Activated naive CD8-positive, alpha-beta T cell treated with anti-CD3 and anti-CD28 coated beads, Interleukin-2, amount 10 ng/mL, durations not matched to agents 7 days and 5 days (primary cell): ENCODE measurements around the gene TXNRD2. TPM values are rescaled to one million over a fixed set of nuclear protein-coding genes. Genes with fewer than 3 reads are reported as not detected.

Experiments used
- ATAC-seq: fragments of 150-1000 bp; cut with Tn5 transposase; one replicate; pipeline ENCODE4 v1.10.0; 2021; ENCODE audit warnings: low read depth, moderate library complexity
- POLR2A ChIA-PET: fragments of 350-600 bp; sonication (Branson Sonifier 250); formaldehyde crosslinking; loops from one replicate; lab custom pipeline; 2021; ENCODE audit warnings: antibody characterized with exemption; lab: Charles Lee
- DNase-seq: peaks from one replicate; pipeline ENCODE4 v3.0.0; 2021
- H3K27ac Mint-ChIP-seq: one replicate; pipeline ENCODE4 v1.8.0; 2022; ENCODE audit warnings: mild to moderate bottlenecking, mixed read lengths
- H3K27me3 Mint-ChIP-seq: one replicate; pipeline ENCODE4 v1.8.0; 2022; ENCODE audit warnings: mild to moderate bottlenecking, moderate library complexity, mixed read lengths
- H3K36me3 Mint-ChIP-seq: one replicate; pipeline ENCODE4 v1.8.0; 2021; ENCODE audit warnings: mild to moderate bottlenecking, mixed read lengths
- H3K4me1 Mint-ChIP-seq: one replicate; pipeline ENCODE4 v1.8.0; 2021; ENCODE audit warnings: mixed read lengths
- H3K4me3 Mint-ChIP-seq: one replicate; pipeline ENCODE4 v1.8.0; 2022; ENCODE audit warnings: mild to moderate bottlenecking, moderate library complexity, mixed read lengths
- H3K9me3 Mint-ChIP-seq: one replicate; pipeline ENCODE4 v1.8.0; 2021; ENCODE audit warnings: mixed read lengths
- total RNA-seq, 2 experiments: library from RNA; stranded (reverse); gene quantifications; one replicate each; pipeline ENCODE4 v1.2.3, GENCODE V29; 2021

TXNRD2 gene
- total RNA-seq, 2 experiments from 2014 or later = 20.7 to 20.8 TPM

GRCh38 chr22:19903031-19903430, 38.6 kb downstream of the TXNRD2 start:
- no peak overlapping the region for H3K27ac Mint-ChIP-seq
- POLR2A ChIA-PET = no interaction called here
- no peak overlapping the region for H3K4me3 Mint-ChIP-seq
- no peak for ATAC-seq
- no peaks in the 10 kb centered on the region for H3K4me1 Mint-ChIP-seq
- no peak for DNase-seq
- H3K27me3 Mint-ChIP-seq = no peaks in the 10 kb centered on the region
- H3K36me3 Mint-ChIP-seq = no peaks in the 10 kb centered on the region
- H3K9me3 Mint-ChIP-seq = no peaks in the 10 kb centered on the region

DNA sequence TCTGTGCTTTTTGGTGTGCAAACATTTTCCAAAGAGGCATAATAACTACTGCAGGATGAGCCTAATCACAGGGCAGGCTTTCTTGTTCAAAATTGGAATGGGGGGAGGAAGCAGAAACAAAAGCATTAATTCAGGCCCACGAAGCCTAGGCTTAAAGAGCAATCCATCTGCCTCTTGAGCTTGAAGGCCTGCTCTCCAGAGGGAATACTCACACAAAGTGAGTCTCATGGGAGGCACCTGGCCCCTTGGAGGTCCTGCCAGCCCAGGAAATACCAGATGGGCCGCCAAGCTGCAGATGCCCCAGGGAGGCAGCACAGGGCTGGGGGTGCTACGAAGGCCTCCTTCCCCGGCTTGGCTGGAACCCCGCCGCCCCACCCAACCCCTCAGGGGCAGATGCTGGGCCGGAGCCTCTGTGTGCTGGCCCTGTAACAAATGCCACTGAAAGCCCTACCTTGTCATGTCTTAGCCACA, 39.3 kb downstream of the TXNRD2 start:
- no peaks in the 10 kb centered on the region for H3K27me3 Mint-ChIP-seq
- H3K4me3 Mint-ChIP-seq = no peak overlapping the region
- ATAC-seq (no peak), DNase-seq (no peak)
- POLR2A ChIA-PET = no interaction called here
- H3K4me1 Mint-ChIP-seq = peaks cover 1% of the 10 kb centered on the region
- H3K9me3 Mint-ChIP-seq = no peaks in the 10 kb centered on the region
- no peaks in the 10 kb centered on the region for H3K36me3 Mint-ChIP-seq
- no peak overlapping the region for H3K27ac Mint-ChIP-seq

- no peaks in the 10 kb centered on the region for H3K27me3 Mint-ChIP-seq
- DNase-seq (no peak), ATAC-seq (no peak)
- peaks cover 1% of the 10 kb centered on the region for H3K4me1 Mint-ChIP-seq
- H3K9me3 Mint-ChIP-seq = no peaks in the 10 kb centered on the region
- no peak overlapping the region for H3K4me3 Mint-ChIP-seq
- no peak overlapping the region for H3K27ac Mint-ChIP-seq
- POLR2A ChIA-PET = no interaction called here
- H3K36me3 Mint-ChIP-seq = no peaks in the 10 kb centered on the region
These were observed 39.9 kb downstream of the TXNRD2 start for GRCh38 chr22:19901577-19902244.

DNA sequence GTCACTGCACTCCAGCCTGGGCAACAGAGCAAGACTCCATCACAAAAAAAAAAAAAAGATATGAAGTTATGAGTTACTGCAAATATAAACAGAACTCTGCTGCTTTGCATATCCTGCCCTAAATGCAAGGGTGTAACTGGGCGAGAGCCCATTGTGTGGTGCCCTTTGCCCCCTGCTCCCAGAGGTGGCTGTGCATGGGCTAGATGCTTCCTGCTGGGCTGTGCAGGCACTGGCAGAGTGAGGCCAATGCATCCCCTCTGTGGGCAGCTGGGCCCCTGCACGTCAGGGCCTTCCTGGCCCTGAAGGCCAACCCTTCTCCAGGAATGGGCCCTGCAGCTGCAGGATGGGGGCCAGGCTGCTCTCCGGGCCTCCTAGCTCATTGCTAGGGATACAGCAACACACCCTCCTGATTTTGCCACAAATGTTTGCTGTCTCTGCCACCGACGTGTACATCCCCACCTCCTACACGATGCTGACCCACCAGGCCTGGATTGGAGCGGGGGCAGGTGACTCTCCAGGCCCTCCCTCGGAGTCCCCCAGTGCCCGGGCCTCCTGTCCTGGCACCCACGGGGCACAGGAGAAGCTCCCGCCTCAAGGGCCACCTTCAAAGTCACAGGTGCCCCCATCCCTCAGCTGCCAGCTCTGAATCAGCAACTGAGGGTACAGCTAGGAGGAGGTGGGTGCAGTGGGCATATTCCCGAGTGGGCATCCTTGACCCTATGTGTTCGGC, 40.7 kb downstream of the TXNRD2 start:
- DNase-seq (no peak), ATAC-seq (no peak)
- H3K9me3 Mint-ChIP-seq = no peaks in the 10 kb centered on the region
- H3K27ac Mint-ChIP-seq = no peak overlapping the region
- H3K4me1 Mint-ChIP-seq = peaks cover 4% of the 10 kb centered on the region
- POLR2A ChIA-PET = interaction anchor here (0.9 kb wide), 1 partner anchor 9 kb away, joined by 3 read pairs; no protein-coding TSS in a partner anchor
- no peaks in the 10 kb centered on the region for H3K36me3 Mint-ChIP-seq
- H3K4me3 Mint-ChIP-seq = no peak overlapping the region
- no peaks in the 10 kb centered on the region for H3K27me3 Mint-ChIP-seq

- Mint-ChIP-seq H3K27ac (peak overlapping the region; percentile 12), H3K4me1 (peaks cover 6% of the 10 kb centered on the region)
- POLR2A ChIA-PET = no interaction called here
These were observed 42.6 kb downstream of the TXNRD2 start for GRCh38 chr22:19898831-19899567.

GRCh38 chr22:19898145-19898544, 43.5 kb downstream of the TXNRD2 start:
- no peak for ATAC-seq

More at GRCh38 chr22:19898831-19899567, 42.6 kb downstream of the TXNRD2 start:
- Mint-ChIP-seq H3K9me3 (no peaks in the 10 kb centered on the region), H3K27me3 (no peaks in the 10 kb centered on the region), H3K4me3 (no peak overlapping the region), H3K36me3 (no peaks in the 10 kb centered on the region)
- no peak for ATAC-seq
- no peak for DNase-seq

GRCh38 chr22:19897726-19898125, 43.9 kb downstream of the TXNRD2 start:
- POLR2A ChIA-PET = interaction anchor here (0.6 kb wide), 1 partner anchor 21 kb away, joined by 4 read pairs; no protein-coding TSS in a partner anchor
- Mint-ChIP-seq H3K36me3 (no peaks in the 10 kb centered on the region), H3K4me3 (no peak overlapping the region), H3K9me3 (no peaks in the 10 kb centered on the region), H3K27me3 (no peaks in the 10 kb centered on the region), H3K27ac (no peak overlapping the region), H3K4me1 (peaks cover 9% of the 10 kb centered on the region)
- DNase-seq (no peak), ATAC-seq (no peak)

More at GRCh38 chr22:19898145-19898544, 43.5 kb downstream of the TXNRD2 start:
- Mint-ChIP-seq H3K4me3 (no peak overlapping the region), H3K36me3 (no peaks in the 10 kb centered on the region), H3K27ac (no peak overlapping the region), H3K27me3 (no peaks in the 10 kb centered on the region), H3K4me1 (peaks cover 6% of the 10 kb centered on the region), H3K9me3 (no peaks in the 10 kb centered on the region)
- DNase-seq = no peak
- POLR2A ChIA-PET = interaction anchor here (0.6 kb wide), 1 partner anchor 21 kb away, joined by 4 read pairs; no protein-coding TSS in a partner anchor

DNA sequence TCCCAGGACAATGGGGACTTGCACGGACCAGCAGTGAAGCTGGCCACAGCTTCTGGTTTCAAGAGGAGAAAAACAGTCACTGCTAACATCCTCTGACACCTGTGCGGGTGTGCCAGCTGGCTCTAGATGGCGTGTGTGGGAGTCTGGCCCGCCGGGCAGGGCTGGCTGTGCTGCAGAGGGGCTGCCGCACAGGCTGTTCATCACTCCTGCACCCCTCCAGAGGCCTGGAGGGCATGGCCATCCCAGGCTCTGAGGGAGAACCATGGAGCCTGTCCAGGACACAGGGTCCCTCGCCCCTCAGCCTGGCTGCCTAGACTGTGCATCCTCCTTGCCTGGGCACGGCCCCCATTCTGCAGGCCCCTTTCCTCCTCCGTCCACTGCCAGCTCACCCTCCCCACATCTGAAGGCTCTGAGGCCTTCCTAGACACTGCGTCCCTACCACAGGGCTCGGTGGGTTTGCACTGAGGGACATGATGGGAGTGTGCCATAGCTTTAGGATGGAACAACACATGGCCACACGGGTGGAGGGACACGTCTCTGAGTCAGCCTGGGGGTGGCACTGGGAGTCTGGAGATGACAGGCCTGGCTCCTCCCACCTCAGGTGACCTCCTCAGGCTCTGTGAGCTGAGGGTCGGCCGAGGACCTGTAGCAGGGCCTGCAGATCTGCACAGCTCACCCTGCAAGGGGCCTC, 44.8 kb downstream of the TXNRD2 start:
- Mint-ChIP-seq H3K36me3 (no peaks in the 10 kb centered on the region), H3K27ac (peak overlapping the region; percentile 38), H3K4me1 (peaks cover 17% of the 10 kb centered on the region), H3K4me3 (no peak overlapping the region), H3K27me3 (no peaks in the 10 kb centered on the region), H3K9me3 (no peaks in the 10 kb centered on the region)
- no peak for DNase-seq
- ATAC-seq = no peak
- POLR2A ChIA-PET = no interaction called here

DNA sequence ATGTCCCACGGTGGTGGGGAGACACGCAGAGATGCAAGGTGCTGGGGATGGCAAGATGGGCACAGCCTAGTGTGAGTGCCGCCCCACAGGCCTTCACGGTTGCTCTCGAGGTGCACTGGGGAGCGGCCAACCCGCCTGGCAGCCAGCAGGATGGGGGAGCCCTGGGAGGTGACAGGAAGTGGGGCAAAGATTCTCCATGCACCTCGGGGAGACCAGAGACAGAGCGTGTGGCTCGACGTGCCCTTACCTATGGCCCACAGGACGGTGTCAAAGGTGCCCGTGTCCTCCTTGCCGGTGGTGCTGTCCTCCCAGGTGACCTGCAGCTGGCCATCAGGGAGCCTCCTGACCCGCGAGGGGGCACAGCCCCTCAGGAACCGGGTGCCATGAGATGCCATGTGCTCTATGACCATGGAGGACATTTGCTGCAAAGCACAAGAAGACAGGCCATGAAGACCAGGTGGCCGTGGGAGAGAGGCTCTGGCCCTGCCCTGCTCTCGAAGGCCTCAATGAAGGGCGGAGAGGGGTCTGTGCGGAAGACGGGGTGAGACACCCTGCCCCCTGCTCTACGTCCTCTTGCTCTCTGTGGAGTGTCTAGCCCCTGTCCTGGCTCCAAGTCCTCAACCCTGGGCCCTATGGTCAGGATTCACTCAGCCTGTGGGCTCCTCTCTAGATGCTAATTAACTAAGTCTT, 46.3 kb downstream of the TXNRD2 start:
- no peaks in the 10 kb centered on the region for H3K27me3 Mint-ChIP-seq
- H3K36me3 Mint-ChIP-seq = no peaks in the 10 kb centered on the region
- ATAC-seq (no peak), DNase-seq (no peak)
- POLR2A ChIA-PET = no interaction called here
- H3K4me1 Mint-ChIP-seq = peaks cover 30% of the 10 kb centered on the region
- no peak overlapping the region for H3K27ac Mint-ChIP-seq
- no peaks in the 10 kb centered on the region for H3K9me3 Mint-ChIP-seq
- H3K4me3 Mint-ChIP-seq = no peak overlapping the region

- H3K36me3 Mint-ChIP-seq = no peaks in the 10 kb centered on the region
- H3K4me1 Mint-ChIP-seq = peaks cover 33% of the 10 kb centered on the region
- H3K27me3 Mint-ChIP-seq = no peaks in the 10 kb centered on the region
- no peak for ATAC-seq
- H3K9me3 Mint-ChIP-seq = no peaks in the 10 kb centered on the region
- POLR2A ChIA-PET = no interaction called here
- no peak overlapping the region for H3K4me3 Mint-ChIP-seq
- DNase-seq = no peak
- H3K27ac Mint-ChIP-seq = no peak overlapping the region
These were observed 48.3 kb downstream of the TXNRD2 start for GRCh38 chr22:19893363-19893762.

DNA sequence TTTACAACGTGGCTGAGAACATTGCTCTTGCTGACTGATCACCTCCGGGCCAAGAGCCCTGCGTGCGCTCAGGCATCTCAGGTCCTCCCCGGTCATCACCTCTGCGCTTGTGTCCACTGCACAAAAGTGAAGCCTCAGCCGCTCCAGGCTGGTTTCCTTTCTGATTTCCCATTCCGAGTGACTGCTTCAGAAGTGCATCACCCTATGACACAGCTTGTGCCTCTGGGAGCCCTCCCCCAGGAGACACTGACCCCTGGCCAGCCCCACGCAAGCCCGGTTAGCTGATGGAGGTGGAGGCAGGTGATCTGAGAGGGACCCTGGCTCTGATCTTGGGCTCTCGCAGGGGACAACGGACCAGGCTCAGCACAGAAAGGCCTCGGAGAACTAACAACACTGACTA, 48.7 kb downstream of the TXNRD2 start:
- H3K4me1 Mint-ChIP-seq = peaks cover 33% of the 10 kb centered on the region
- H3K4me3 Mint-ChIP-seq = no peak overlapping the region
- POLR2A ChIA-PET = interaction anchor here (0.9 to 3.0 kb wide), 2 partner anchors 38 to 50 kb away, joined by 3 to 30 read pairs; partner anchors contain the start of genes GNB1L and RTL10
- peak overlapping the region; percentile 92 for H3K27ac Mint-ChIP-seq
- H3K36me3 Mint-ChIP-seq = no peaks in the 10 kb centered on the region
- H3K9me3 Mint-ChIP-seq = no peaks in the 10 kb centered on the region
- DNase-seq (no peak), ATAC-seq (no peak)
- H3K27me3 Mint-ChIP-seq = no peaks in the 10 kb centered on the region

DNA sequence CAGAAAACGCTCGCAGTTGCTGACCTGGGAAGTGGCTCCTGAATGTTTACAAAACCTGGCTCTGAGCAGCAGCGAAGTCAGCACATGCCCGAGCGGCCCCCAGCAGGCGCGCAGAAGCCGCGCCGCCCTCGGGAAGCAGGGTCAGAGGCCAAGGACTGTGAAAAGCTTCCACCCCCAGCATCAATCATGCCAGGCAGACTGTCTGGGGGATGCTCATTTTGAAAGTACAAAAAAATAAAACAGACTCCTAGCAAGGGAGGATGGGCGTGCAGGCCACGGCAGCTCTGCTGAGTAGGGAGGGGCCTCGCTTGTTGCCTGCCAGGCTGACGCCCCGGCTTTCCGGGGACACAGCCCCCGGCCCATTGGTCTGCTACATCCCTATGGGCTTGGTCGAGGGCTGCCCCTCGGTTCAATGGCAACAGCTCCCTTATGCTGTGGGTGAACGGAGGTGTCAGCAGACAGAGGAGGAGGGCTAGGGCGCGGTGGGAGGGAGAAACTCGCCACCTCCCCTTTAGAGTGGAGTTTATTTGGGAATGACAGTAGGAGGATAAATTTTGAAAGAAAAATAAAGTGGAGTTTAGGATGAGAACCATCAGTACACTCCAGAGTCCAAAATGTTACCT, 49.2 kb downstream of the TXNRD2 start:
- Mint-ChIP-seq H3K4me1 (peaks cover 32% of the 10 kb centered on the region), H3K36me3 (no peaks in the 10 kb centered on the region), H3K27ac (peak overlapping the region; percentile 92), H3K9me3 (no peaks in the 10 kb centered on the region), H3K4me3 (peak overlapping the region; percentile 82), H3K27me3 (no peaks in the 10 kb centered on the region)
- DNase-seq (peak; percentile 66), ATAC-seq (peak; percentile 39)
- POLR2A ChIA-PET = interaction anchor here (0.9 to 3.0 kb wide), 7 partner anchors 8 to 162 kb away, joined by 3 to 30 read pairs (median 6); partner anchors contain the start of genes GNB1L and RTL10
